Activated CD4-positive, CD25-positive, alpha-beta regulatory T cell treated with anti-CD3 and anti-CD28 coated beads, Interleukin-2, amount 50 U/mL, for 72 hours (primary cell): ENCODE data around the gene FAM236D.
"Not testable (repeated sequence)": the region's sequence is repeated elsewhere in the genome, so short reads cannot be mapped to it uniquely, and the experiment has no call there.

Source experiments
- DNase-seq: peaks from one replicate; pipeline ENCODE4 v3.0.0; 2021

Gene FAM236D

GRCh38 chrX:72808110-72808509 lies at the start of gene FAM236D:
Gene FAM236D (minus strand): TSS chrX:72808210. CDS start chrX:72808110, 100 bp downstream.
- DNase-seq = not testable (repeated sequence)

GRCh38 chrX:72837532-72837931 lies 29.5 kb upstream of the FAM236D start:
- DNase-seq = not testable (repeated sequence)

- not testable (repeated sequence) for DNase-seq
These were observed 22.7 kb upstream of the FAM236D start for GRCh38 chrX:72830701-72831100.

- DNase-seq = not testable (repeated sequence)
These were observed 17.6 kb downstream of the FAM236D start for GRCh38 chrX:72790390-72790789.

GRCh38 chrX:72788142-72788541 lies 19.9 kb downstream of the FAM236D start:
- DNase-seq = not testable (repeated sequence)

- not testable (repeated sequence) for DNase-seq
These were observed 24.0 kb downstream of the FAM236D start for GRCh38 chrX:72783964-72784363.

- DNase-seq = not testable (repeated sequence)
These were observed 24.6 kb downstream of the FAM236D start for GRCh38 chrX:72783365-72783936.

GRCh38 chrX:72782560-72782959 lies 25.4 kb downstream of the FAM236D start, which contains the start of gene FAM236B:
Gene FAM236B (minus strand): TSS chrX:72782660. CDS start chrX:72782560, 100 bp downstream.
- not testable (repeated sequence) for DNase-seq

- not testable (repeated sequence) for DNase-seq
These were observed 29.9 kb downstream of the FAM236D start for GRCh38 chrX:72778146-72778545.

GRCh38 chrX:72777467-72777790 lies 30.6 kb downstream of the FAM236D start:
- not testable (repeated sequence) for DNase-seq

GRCh38 chrX:72776653-72777466 lies 31.1 kb downstream of the FAM236D start, which contains the start of gene DMRTC1B:
Gene DMRTC1B (plus strand): TSS chrX:72776890. CDS start chrX:72845136, 68,246 bp downstream.
- DNase-seq = not testable (repeated sequence)

GRCh38 chrX:72760454-72760853 lies 47.6 kb downstream of the FAM236D start:
- DNase-seq = not testable (repeated sequence)
